Cardiac fibroblast (primary cell): Measurements from ENCODE around the gene IFIT5.
A peak's percentile ranks its signal among the peaks of the same experiment; 100 is the strongest.

Experiments used
- DNase-seq, 2 donors: peaks; one replicate each; pipeline versions ENCODE4 v3.0.0 to v3.0.0-alpha.2; 2010; ENCODE audit warnings: low read depth in 2 of 2
- H3K4me3 ChIP-seq, 2 donors: replicated peaks in 1 of 2; 1 replicate in 1 of 2; 2 replicates in 1 of 2; pipeline ENCODE4 v1.5.1; 2011; ENCODE audit warnings: low read depth in 2 of 2, low read length in 2 of 2, mild to moderate bottlenecking in 2 of 2, moderate library complexity in 1 of 2
- CTCF ChIP-seq: IDR thresholded peaks from one replicate; pipeline ENCODE4 v1.5.1; 2011; ENCODE audit warnings: low read depth, mild to moderate bottlenecking, low read length, inconsistent platforms

IFIT5 gene

GRCh38 chr10:89426230-89426868, 12.0 kb downstream of the IFIT5 start:
- H3K4me3 ChIP-seq = no peak overlapping the region
- DNase-seq = peak; percentile 81 to 87
- TF ChIP-seq CTCF = peak; percentile 82

- DNase-seq = peak; percentile 48 to 90
- TF ChIP-seq CTCF = no peak
- no peak overlapping the region for H3K4me3 ChIP-seq
Observed at GRCh38 chr10:89427629-89428028, 13.3 kb downstream of the IFIT5 start.

- no peak for TF ChIP-seq CTCF
- no peak overlapping the region for H3K4me3 ChIP-seq
- peak in 1 of 2 donors; percentile 23 for DNase-seq
Observed at GRCh38 chr10:89428877-89429276, 14.5 kb downstream of the IFIT5 start.

- peak; percentile 72 to 86 for DNase-seq
- no peak for TF ChIP-seq CTCF
- H3K4me3 ChIP-seq = no peak overlapping the region
Observed at GRCh38 chr10:89431977-89432376, 17.6 kb downstream of the IFIT5 start.

- no peak for TF ChIP-seq CTCF
Observed at GRCh38 chr10:89438525-89438924, 24.2 kb downstream of the IFIT5 start.

GRCh38 chr10:89440226-89441009, 26.1 kb downstream of the IFIT5 start:
- DNase-seq = no peak
- no peak for TF ChIP-seq CTCF
- H3K4me3 ChIP-seq = no peak overlapping the region

More at GRCh38 chr10:89438525-89438924, 24.2 kb downstream of the IFIT5 start:
- no peak overlapping the region for H3K4me3 ChIP-seq
- DNase-seq = no peak
